ENCODE measurements around the gene RFX2. TPM values are rescaled to one million over a fixed set of nuclear protein-coding genes. Genes with fewer than 3 reads are reported as not detected.

RFX2 gene
- total and polyA plus RNA-seq, 10 of the 15 experiments (the other 5 are each of a cell fraction or from before 2014, with no cell fraction given) = 3.2 to 9.8 (median 4.7) TPM

GRCh38 chr19:6056801-6057650 is 53.3 kb downstream of the RFX2 start:
- TF ChIP-seq, protein P1, sequence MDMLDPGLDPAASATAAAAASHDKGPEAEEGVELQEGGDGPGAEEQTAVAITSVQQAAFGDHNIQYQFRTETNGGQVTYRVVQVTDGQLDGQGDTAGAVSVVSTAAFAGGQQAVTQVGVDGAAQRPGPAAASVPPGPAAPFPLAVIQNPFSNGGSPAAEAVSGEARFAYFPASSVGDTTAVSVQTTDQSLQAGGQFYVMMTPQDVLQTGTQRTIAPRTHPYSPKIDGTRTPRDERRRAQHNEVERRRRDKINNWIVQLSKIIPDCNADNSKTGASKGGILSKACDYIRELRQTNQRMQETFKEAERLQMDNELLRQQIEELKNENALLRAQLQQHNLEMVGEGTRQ (IDR thresholded peaks at IDR 0.05; ENCODE audit: borderline replicate concordance, low read depth, low read length) = no peak
- TF ChIP-seq, protein P2, sequence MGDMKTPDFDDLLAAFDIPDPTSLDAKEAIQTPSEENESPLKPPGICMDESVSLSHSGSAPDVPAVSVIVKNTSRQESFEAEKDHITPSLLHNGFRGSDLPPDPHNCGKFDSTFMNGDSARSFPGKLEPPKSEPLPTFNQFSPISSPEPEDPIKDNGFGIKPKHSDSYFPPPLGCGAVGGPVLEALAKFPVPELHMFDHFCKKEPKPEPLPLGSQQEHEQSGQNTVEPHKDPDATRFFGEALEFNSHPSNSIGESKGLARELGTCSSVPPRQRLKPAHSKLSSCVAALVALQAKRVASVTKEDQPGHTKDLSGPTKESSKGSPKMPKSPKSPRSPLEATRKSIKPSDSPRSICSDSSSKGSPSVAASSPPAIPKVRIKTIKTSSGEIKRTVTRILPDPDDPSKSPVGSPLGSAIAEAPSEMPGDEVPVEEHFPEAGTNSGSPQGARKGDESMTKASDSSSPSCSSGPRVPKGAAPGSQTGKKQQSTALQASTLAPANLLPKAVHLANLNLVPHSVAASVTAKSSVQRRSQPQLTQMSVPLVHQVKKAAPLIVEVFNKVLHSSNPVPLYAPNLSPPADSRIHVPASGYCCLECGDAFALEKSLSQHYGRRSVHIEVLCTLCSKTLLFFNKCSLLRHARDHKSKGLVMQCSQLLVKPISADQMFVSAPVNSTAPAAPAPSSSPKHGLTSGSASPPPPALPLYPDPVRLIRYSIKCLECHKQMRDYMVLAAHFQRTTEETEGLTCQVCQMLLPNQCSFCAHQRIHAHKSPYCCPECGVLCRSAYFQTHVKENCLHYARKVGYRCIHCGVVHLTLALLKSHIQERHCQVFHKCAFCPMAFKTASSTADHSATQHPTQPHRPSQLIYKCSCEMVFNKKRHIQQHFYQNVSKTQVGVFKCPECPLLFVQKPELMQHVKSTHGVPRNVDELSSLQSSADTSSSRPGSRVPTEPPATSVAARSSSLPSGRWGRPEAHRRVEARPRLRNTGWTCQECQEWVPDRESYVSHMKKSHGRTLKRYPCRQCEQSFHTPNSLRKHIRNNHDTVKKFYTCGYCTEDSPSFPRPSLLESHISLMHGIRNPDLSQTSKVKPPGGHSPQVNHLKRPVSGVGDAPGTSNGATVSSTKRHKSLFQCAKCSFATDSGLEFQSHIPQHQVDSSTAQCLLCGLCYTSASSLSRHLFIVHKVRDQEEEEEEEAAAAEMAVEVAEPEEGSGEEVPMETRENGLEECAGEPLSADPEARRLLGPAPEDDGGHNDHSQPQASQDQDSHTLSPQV (IDR thresholded peaks at IDR 0.05) = no peak
- TF ChIP-seq KAT2A (conservative IDR thresholded peaks at IDR 0.05; ENCODE audit: control insufficient read depth, low read depth, low read length) (no peak), JUND (IDR thresholded peaks at IDR 0.05; ENCODE audit: low read depth, low read length) (no peak), BCL11A (IDR thresholded peaks at IDR 0.05; ENCODE audit: low read depth, low read length) (no peak), WRNIP1 (IDR thresholded peaks at IDR 0.05; ENCODE audit: borderline replicate concordance, low read depth, low read length) (no peak), PML (IDR thresholded peaks at IDR 0.05; ENCODE audit: low read length) (no peak), ZSCAN29 (IDR thresholded peaks at IDR 0.05) (no peak), ZNF384 (IDR thresholded peaks at IDR 0.05; ENCODE audit: borderline replicate concordance, low read depth, low read length) (no peak), SMAD1 (IDR thresholded peaks at IDR 0.05; ENCODE audit: low read depth, partially characterized antibody) (no peak), CBX3 (IDR thresholded peaks at IDR 0.05; ENCODE audit: borderline replicate concordance, low read depth) (no peak), ZNF274 (IDR thresholded peaks at IDR 0.05; ENCODE audit: insufficient read depth, insufficient read length) (no peak), IKZF2 (IDR thresholded peaks at IDR 0.05) (no peak)
- TF ChIP-seq, protein P3, sequence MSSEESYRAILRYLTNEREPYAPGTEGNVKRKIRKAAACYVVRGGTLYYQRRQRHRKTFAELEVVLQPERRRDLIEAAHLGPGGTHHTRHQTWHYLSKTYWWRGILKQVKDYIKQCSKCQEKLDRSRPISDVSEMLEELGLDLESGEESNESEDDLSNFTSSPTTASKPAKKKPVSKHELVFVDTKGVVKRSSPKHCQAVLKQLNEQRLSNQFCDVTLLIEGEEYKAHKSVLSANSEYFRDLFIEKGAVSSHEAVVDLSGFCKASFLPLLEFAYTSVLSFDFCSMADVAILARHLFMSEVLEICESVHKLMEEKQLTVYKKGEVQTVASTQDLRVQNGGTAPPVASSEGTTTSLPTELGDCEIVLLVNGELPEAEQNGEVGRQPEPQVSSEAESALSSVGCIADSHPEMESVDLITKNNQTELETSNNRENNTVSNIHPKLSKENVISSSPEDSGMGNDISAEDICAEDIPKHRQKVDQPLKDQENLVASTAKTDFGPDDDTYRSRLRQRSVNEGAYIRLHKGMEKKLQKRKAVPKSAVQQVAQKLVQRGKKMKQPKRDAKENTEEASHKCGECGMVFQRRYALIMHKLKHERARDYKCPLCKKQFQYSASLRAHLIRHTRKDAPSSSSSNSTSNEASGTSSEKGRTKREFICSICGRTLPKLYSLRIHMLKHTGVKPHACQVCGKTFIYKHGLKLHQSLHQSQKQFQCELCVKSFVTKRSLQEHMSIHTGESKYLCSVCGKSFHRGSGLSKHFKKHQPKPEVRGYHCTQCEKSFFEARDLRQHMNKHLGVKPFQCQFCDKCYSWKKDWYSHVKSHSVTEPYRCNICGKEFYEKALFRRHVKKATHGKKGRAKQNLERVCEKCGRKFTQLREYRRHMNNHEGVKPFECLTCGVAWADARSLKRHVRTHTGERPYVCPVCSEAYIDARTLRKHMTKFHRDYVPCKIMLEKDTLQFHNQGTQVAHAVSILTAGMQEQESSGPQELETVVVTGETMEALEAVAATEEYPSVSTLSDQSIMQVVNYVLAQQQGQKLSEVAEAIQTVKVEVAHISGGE (CRISPR knock-in tag; IDR thresholded peaks at IDR 0.05) = no peak
- Histone ChIP-seq H3K4me2 (ENCODE audit: control insufficient read depth, insufficient read depth) (no peak overlapping the region), H3K79me2 (ENCODE audit: control insufficient read depth, insufficient read depth, low read length) (no peaks in the 10 kb centered on the region), H3K4me1 (ENCODE audit: control insufficient read depth, insufficient read depth, low read length) (no peaks in the 10 kb centered on the region), H3K9ac (ENCODE audit: control insufficient read depth, insufficient read depth, low read length) (no peak overlapping the region), H3K9me3 (replicated peaks; ENCODE audit: control insufficient read depth, insufficient read depth, low read length) (no peaks in the 10 kb centered on the region), H3K27me3 (replicated peaks in 1 of 2; ENCODE audit: control insufficient read depth in 2 of 2, insufficient read depth in 2 of 2, low read length in 1 of 2) (no peaks in the 10 kb centered on the region), H3K36me3 (ENCODE audit: control insufficient read depth in 2 of 2, insufficient read depth in 2 of 2, low read length in 1 of 2) (no peaks in the 10 kb centered on the region), H4K20me1 (ENCODE audit: control insufficient read depth, insufficient read depth) (no peaks in the 10 kb centered on the region), H3K4me3 (no peak overlapping the region), H3K27ac (ENCODE audit: control insufficient read depth, insufficient read depth) (no peak overlapping the region), H2AFZ (ENCODE audit: control insufficient read depth, low read depth, low read length) (no peak overlapping the region)
- SMC1A ChIA-PET (ENCODE audit: uncharacterized antibody, unreplicated experiment) = no interaction called here
- intact Hi-C loops (cut with micrococcal nuclease; ENCODE audit: unreplicated experiment) = no loop called here
- no TSS peak for BruUV-seq (replicated peaks)
- ATAC-seq (no peak), FAIRE-seq (no peak), DNase-seq (ENCODE audit: low read depth, low spot score) (no peak)
- POLR2A ChIA-PET = no interaction called here
- WGBS (ENCODE audit: insufficient coverage, insufficient replicate concordance, low lambda C conversion rate, missing lambda C conversion rate) = 77% methylated on average over 28 of the region's 28 CpGs
- RAD21 ChIA-PET (ENCODE audit: unreplicated experiment) = no interaction called here
- CTCF ChIA-PET = interaction anchor here (0.7 to 3.5 kb wide), 3 partner anchors 9 to 242 kb away, joined by 3 to 18 read pairs (median 6); no protein-coding TSS in a partner anchor
- in situ Hi-C loops (cut with MboI) = no loop called here
